GM12878 (cell line): ENCODE data around the gene METTL13. TPM values are rescaled to one million over a fixed set of nuclear protein-coding genes. Genes with fewer than 3 reads are reported as not detected.

ENCODE experiments used
- BACH1 ChIP-seq: fragments of 450-650 bp; IDR thresholded peaks from 2 replicates; pipeline ENCODE4 v1.6.1; 2017; ENCODE audit warnings: mild to moderate bottlenecking, borderline replicate concordance
- BHLHE40 ChIP-seq, 2 experiments: fragments of 450-650 bp in 1 of 2; IDR thresholded peaks; 2 replicates each; pipeline ENCODE4 v1.6.1; 2011 to 2017; ENCODE audit warnings: low read depth in 2 of 2, borderline replicate concordance in 1 of 2, improper control_type of control experiment in 1 of 2, low read length in 1 of 2, mild to moderate bottlenecking in 1 of 2
- CHD4 ChIP-seq: fragments of 200-600 bp; sonication (generic); IDR thresholded peaks from 2 replicates; pipeline ENCODE4 v1.6.1; 2016; ENCODE audit warnings: mild to moderate bottlenecking
- CREB1 ChIP-seq: IDR thresholded peaks from 2 replicates; pipeline ENCODE4 v1.6.1; 2012; ENCODE audit warnings: low read depth, mild to moderate bottlenecking, inconsistent platforms
- DPF2 ChIP-seq: fragments of 450-650 bp; IDR thresholded peaks from 2 replicates; pipeline ENCODE4 v1.6.1; 2017; ENCODE audit warnings: mild to moderate bottlenecking
- EGR1 ChIP-seq, 2 experiments: IDR thresholded peaks; 1 replicate in 1 of 2; 2 replicates in 1 of 2; pipeline ENCODE4 v1.6.1; 2011 to 2012; ENCODE audit warnings: low read depth in 2 of 2, low read length in 2 of 2, borderline replicate concordance in 1 of 2, mild to moderate bottlenecking in 1 of 2, moderate library complexity in 1 of 2
- ESRRA ChIP-seq: IDR thresholded peaks from 2 replicates; pipeline ENCODE4 v1.6.1; 2012; ENCODE audit warnings: mild to moderate bottlenecking, low read length, improper control_type of control experiment
- HDAC6 ChIP-seq: fragments of 200-600 bp; sonication (generic); IDR thresholded peaks from one replicate; pipeline ENCODE4 v1.8.0; 2017; ENCODE audit warnings: antibody characterized with exemption; ENCODE audit not compliant: unreplicated experiment
- IRF4 ChIP-seq: IDR thresholded peaks from 2 replicates; pipeline ENCODE4 v1.6.1; 2011; ENCODE audit warnings: low read depth, low read length
- MXI1 ChIP-seq: fragments of 150-350 bp; IDR thresholded peaks from 2 replicates; pipeline ENCODE4 v1.6.1; 2011; ENCODE audit warnings: low read depth, mild to moderate bottlenecking, inconsistent platforms, low read length, improper control_type of control experiment
- NBN ChIP-seq: fragments of 450-650 bp; IDR thresholded peaks from 2 replicates; pipeline ENCODE4 v1.6.1; 2016
- NFYB ChIP-seq: IDR thresholded peaks from 2 replicates; pipeline ENCODE4 v1.6.1; 2011; ENCODE audit warnings: low read depth, mild to moderate bottlenecking, low read length, improper control_type of control experiment, moderate library complexity; ENCODE audit not compliant: insufficient read depth
- POLR2AphosphoS5 ChIP-seq: IDR thresholded peaks from 2 replicates; pipeline ENCODE4 v1.6.1; 2011; ENCODE audit warnings: mild to moderate bottlenecking, low read length, inconsistent platforms
- RFX5 ChIP-seq: IDR thresholded peaks from 2 replicates; pipeline ENCODE4 v1.6.1; 2011; ENCODE audit warnings: low read depth, low read length, improper control_type of control experiment
- SMAD1 ChIP-seq: fragments of 450-650 bp; IDR thresholded peaks from 2 replicates; pipeline ENCODE4 v1.6.1; 2018; ENCODE audit warnings: mild to moderate bottlenecking, low read depth; ENCODE audit not compliant: partially characterized antibody
- SP1 ChIP-seq: IDR thresholded peaks from one replicate; pipeline ENCODE4 v1.6.1; 2011; ENCODE audit warnings: low read depth, low read length
- YBX1 ChIP-seq: fragments of 450-650 bp; IDR thresholded peaks from 2 replicates; pipeline ENCODE4 v1.6.1; 2016; ENCODE audit warnings: antibody characterized with exemption
- ZNF217 ChIP-seq: fragments of 450-650 bp; IDR thresholded peaks from 2 replicates; pipeline ENCODE4 v1.6.1; 2017; ENCODE audit warnings: antibody characterized with exemption, mild to moderate bottlenecking
- polyA plus RNA-seq, 11 experiments: library from polyadenylated mRNA; depleted of rRNA in 4 of 11; unstranded in 6 of 11; stranded (reverse) in 5 of 11; fragments of >200 nt; fragmentation: Nextera tagmentation in 4 of 11; fragmentation: Illumina TruSeq in 1 of 11; extraction: Ambion mirVana in 4 of 11; extraction: Trizol in 1 of 11; gene quantifications; 1 replicate in 1 of 11; 2 replicates in 10 of 11; pipeline versions ENCODE4 v1.2.1 to v1.2.3, GENCODE V29; 2011 to 2016; ENCODE audit warnings: inconsistent platforms in 2 of 11, missing spikeins in 2 of 11, low read depth in 1 of 11
- total RNA-seq, 4 experiments: library from RNA; depleted of rRNA in 3 of 4; stranded (reverse); fragments of >200 nt in 3 of 4; fragmentation: Illumina TruSeq in 1 of 4; extraction: Trizol in 1 of 4; gene quantifications; 2 replicates each; pipeline versions ENCODE4 v1.2.1 to v1.2.3, GENCODE V29; 2013 to 2021
- TF ChIP-seq, protein P1 (sequence below): fragments of 450-650 bp; IDR thresholded peaks from 2 replicates; pipeline ENCODE4 v1.6.1; 2016; ENCODE audit warnings: mild to moderate bottlenecking
- TF ChIP-seq, protein P2 (sequence below): fragments of 450-650 bp; IDR thresholded peaks from 2 replicates; pipeline ENCODE4 v1.6.1; 2017; ENCODE audit warnings: borderline replicate concordance
- TF ChIP-seq, protein P3 (sequence below): IDR thresholded peaks from 2 replicates; pipeline ENCODE4 v1.6.1; 2011; ENCODE audit warnings: mild to moderate bottlenecking, low read depth, low read length, moderate library complexity; ENCODE audit not compliant: insufficient replicate concordance
- TF ChIP-seq, protein P4 (sequence below): IDR thresholded peaks from 2 replicates; pipeline ENCODE4 v1.6.1; 2012; ENCODE audit warnings: improper control_type of control experiment, low read depth, low read length; ENCODE audit not compliant: insufficient replicate concordance

Gene METTL13
- total and polyA plus RNA-seq, 10 of the 15 experiments (the other 5 are each of a cell fraction or from before 2014, with no cell fraction given) = 12.2 to 47.2 (median 35.0) TPM

DNA sequence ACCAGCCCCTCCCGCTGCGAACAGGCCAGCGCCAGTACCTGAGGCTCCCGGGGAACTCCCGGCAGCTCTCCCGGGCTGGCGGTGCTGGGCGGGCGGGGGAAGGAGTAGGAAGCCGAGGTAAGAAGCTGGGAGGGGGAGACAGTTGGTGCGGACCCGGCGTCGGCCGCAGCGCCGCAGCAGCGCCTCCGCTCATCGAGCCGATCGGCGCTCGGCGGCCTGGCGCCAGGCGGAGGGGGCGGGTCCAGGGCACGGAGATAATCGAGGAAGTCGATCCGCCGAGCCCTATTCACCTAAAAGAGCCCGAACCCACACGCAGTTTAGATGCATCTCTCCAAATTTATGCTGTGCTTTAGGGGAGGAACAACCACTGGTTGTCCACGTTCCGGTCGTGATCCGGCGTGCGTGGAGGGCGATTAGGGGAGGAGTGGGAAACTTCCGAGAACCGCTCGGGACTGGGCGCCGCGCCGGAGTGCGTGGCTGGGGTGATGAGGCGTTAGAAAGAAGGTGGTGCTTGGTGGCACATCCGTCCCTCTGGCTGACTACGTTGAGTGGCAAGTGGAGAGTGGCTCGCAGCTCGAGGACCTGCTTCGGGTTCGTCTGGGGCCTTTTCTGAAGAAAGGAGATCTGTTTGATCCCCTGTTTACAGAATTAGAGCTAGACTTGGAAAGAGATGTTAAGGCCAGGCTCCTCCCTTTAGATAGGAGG, 39.4 kb upstream of the METTL13 start, which contains the start of gene VAMP4 (continued):
- TF ChIP-seq ZNF217 (no peak; the same call in 1 of the 2 replicates), POLR2AphosphoS5 (peak; percentile 89), CHD4 (no peak), NBN (peak; percentile 75), NFYB (no peak), BHLHE40 (IDR thresholded peaks at IDR 0.05; ENCODE audit: borderline replicate concordance in 1 of 2, low read depth in 2 of 2, low read length in 1 of 2) (peak; percentile 68 to 69; a peak in 3 of 4 replicates), SP1 (peak; percentile 91), HDAC6 (no peak), CREB1 (peak; percentile 69), IRF4 (0 out of 2 replicates have a peak, but pooled peaks have one; percentile 31), MXI1 (peak; percentile 86; the same call in 1 of the 2 replicates), BACH1 (no peak), DPF2 (peak; percentile 77), EGR1 (IDR thresholded peaks at IDR 0.05; ENCODE audit: borderline replicate concordance in 1 of 2, low read depth in 2 of 2, low read length in 2 of 2) (peak in 1 of 2 experiments; percentile 89; a peak in 2 of 3 replicates), SMAD1 (no peak), YBX1 (no peak), ESRRA (no peak), RFX5 (0 out of 2 replicates have a peak, but pooled peaks have one; percentile 22)
- TF ChIP-seq, protein P1, sequence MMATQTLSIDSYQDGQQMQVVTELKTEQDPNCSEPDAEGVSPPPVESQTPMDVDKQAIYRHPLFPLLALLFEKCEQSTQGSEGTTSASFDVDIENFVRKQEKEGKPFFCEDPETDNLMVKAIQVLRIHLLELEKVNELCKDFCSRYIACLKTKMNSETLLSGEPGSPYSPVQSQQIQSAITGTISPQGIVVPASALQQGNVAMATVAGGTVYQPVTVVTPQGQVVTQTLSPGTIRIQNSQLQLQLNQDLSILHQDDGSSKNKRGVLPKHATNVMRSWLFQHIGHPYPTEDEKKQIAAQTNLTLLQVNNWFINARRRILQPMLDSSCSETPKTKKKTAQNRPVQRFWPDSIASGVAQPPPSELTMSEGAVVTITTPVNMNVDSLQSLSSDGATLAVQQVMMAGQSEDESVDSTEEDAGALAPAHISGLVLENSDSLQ = peak; percentile 92
- TF ChIP-seq, protein P2, sequence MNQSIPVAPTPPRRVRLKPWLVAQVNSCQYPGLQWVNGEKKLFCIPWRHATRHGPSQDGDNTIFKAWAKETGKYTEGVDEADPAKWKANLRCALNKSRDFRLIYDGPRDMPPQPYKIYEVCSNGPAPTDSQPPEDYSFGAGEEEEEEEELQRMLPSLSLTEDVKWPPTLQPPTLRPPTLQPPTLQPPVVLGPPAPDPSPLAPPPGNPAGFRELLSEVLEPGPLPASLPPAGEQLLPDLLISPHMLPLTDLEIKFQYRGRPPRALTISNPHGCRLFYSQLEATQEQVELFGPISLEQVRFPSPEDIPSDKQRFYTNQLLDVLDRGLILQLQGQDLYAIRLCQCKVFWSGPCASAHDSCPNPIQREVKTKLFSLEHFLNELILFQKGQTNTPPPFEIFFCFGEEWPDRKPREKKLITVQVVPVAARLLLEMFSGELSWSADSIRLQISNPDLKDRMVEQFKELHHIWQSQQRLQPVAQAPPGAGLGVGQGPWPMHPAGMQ = no peak
- TF ChIP-seq, protein P3, sequence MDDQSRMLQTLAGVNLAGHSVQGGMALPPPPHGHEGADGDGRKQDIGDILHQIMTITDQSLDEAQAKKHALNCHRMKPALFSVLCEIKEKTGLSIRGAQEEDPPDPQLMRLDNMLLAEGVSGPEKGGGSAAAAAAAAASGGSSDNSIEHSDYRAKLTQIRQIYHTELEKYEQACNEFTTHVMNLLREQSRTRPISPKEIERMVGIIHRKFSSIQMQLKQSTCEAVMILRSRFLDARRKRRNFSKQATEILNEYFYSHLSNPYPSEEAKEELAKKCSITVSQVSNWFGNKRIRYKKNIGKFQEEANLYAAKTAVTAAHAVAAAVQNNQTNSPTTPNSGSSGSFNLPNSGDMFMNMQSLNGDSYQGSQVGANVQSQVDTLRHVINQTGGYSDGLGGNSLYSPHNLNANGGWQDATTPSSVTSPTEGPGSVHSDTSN = peak; percentile 77
- TF ChIP-seq, protein P4, sequence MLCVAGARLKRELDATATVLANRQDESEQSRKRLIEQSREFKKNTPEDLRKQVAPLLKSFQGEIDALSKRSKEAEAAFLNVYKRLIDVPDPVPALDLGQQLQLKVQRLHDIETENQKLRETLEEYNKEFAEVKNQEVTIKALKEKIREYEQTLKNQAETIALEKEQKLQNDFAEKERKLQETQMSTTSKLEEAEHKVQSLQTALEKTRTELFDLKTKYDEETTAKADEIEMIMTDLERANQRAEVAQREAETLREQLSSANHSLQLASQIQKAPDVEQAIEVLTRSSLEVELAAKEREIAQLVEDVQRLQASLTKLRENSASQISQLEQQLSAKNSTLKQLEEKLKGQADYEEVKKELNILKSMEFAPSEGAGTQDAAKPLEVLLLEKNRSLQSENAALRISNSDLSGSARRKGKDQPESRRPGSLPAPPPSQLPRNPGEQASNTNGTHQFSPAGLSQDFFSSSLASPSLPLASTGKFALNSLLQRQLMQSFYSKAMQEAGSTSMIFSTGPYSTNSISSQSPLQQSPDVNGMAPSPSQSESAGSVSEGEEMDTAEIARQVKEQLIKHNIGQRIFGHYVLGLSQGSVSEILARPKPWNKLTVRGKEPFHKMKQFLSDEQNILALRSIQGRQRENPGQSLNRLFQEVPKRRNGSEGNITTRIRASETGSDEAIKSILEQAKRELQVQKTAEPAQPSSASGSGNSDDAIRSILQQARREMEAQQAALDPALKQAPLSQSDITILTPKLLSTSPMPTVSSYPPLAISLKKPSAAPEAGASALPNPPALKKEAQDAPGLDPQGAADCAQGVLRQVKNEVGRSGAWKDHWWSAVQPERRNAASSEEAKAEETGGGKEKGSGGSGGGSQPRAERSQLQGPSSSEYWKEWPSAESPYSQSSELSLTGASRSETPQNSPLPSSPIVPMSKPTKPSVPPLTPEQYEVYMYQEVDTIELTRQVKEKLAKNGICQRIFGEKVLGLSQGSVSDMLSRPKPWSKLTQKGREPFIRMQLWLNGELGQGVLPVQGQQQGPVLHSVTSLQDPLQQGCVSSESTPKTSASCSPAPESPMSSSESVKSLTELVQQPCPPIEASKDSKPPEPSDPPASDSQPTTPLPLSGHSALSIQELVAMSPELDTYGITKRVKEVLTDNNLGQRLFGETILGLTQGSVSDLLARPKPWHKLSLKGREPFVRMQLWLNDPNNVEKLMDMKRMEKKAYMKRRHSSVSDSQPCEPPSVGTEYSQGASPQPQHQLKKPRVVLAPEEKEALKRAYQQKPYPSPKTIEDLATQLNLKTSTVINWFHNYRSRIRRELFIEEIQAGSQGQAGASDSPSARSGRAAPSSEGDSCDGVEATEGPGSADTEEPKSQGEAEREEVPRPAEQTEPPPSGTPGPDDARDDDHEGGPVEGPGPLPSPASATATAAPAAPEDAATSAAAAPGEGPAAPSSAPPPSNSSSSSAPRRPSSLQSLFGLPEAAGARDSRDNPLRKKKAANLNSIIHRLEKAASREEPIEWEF = peak; percentile 99
